ENCODE measurements around the gene KIF26B. TPM values are rescaled to one million over a fixed set of nuclear protein-coding genes. Genes with fewer than 3 reads are reported as not detected.

The KIF26B gene
- total and polyA plus RNA-seq, 10 of the 15 experiments (the other 5 are each of a cell fraction or from before 2014, with no cell fraction given): 0.35 to 11.6 (median 2.2) TPM

- no peak overlapping the region for H3K9ac ChIP-seq (ENCODE audit: control insufficient read depth, insufficient read depth, low read length)
- CTCF ChIA-PET: no interaction called here
- FAIRE-seq (no peak), DNase-seq (ENCODE audit: low read depth, low spot score) (no peak), ATAC-seq (no peak)
- no peaks in the 10 kb centered on the region for H3K79me2 ChIP-seq (ENCODE audit: control insufficient read depth, insufficient read depth, low read length)
- no peak overlapping the region for H3K4me3 ChIP-seq
- WGBS (ENCODE audit: insufficient coverage, insufficient replicate concordance, low lambda C conversion rate, missing lambda C conversion rate): 85% methylated on average over 2 of the region's 2 CpGs
- no TSS peak for BruUV-seq (replicated peaks)
- H3K27ac ChIP-seq (ENCODE audit: control insufficient read depth, insufficient read depth): no peak overlapping the region
- POLR2A ChIA-PET: no interaction called here
- in situ Hi-C loops (cut with MboI) (no loop called here), intact Hi-C loops (cut with micrococcal nuclease; ENCODE audit: unreplicated experiment) (no loop called here)
- no peaks in the 10 kb centered on the region for H4K20me1 ChIP-seq (ENCODE audit: control insufficient read depth, insufficient read depth)
- H2AFZ ChIP-seq (ENCODE audit: control insufficient read depth, low read depth, low read length): no peak overlapping the region
- no peaks in the 10 kb centered on the region; a peak in 1 of 4 replicates for H3K27me3 ChIP-seq (replicated peaks in 1 of 2; ENCODE audit: control insufficient read depth in 2 of 2, insufficient read depth in 2 of 2, low read length in 1 of 2)
- no peaks in the 10 kb centered on the region for H3K36me3 ChIP-seq (ENCODE audit: control insufficient read depth in 2 of 2, insufficient read depth in 2 of 2, low read length in 1 of 2)
- no peaks in the 10 kb centered on the region for H3K9me3 ChIP-seq (replicated peaks; ENCODE audit: control insufficient read depth, insufficient read depth, low read length)
- no peaks in the 10 kb centered on the region for H3K4me1 ChIP-seq (ENCODE audit: control insufficient read depth, insufficient read depth, low read length)
- H3K4me2 ChIP-seq (ENCODE audit: control insufficient read depth, insufficient read depth): no peak overlapping the region
- RAD21 ChIA-PET (ENCODE audit: unreplicated experiment): no interaction called here
- TF ChIP-seq MXI1 (IDR thresholded peaks at IDR 0.05; ENCODE audit: low read depth, low read length): no peak
- no peak for TF ChIP-seq HCFC1 (IDR thresholded peaks at IDR 0.05; ENCODE audit: low read length)
- no peak for TF ChIP-seq BCL11A (IDR thresholded peaks at IDR 0.05; ENCODE audit: low read depth, low read length)
- TF ChIP-seq ATF3 (IDR thresholded peaks at IDR 0.05; ENCODE audit: borderline replicate concordance, extremely low read depth, low read depth, low read length): no peak
- TF ChIP-seq POLR2AphosphoS2 (IDR thresholded peaks at IDR 0.05; ENCODE audit: low read depth, low read length): no peak
- no peak for TF ChIP-seq BMI1 (IDR thresholded peaks at IDR 0.05; ENCODE audit: borderline replicate concordance)
- no peak for TF ChIP-seq REST (IDR thresholded peaks at IDR 0.05; ENCODE audit: low read depth, low read length)
- TF ChIP-seq POLR2A (IDR thresholded peaks at IDR 0.05; ENCODE audit: low read depth, low read length): no peak
- SMC1A ChIA-PET (ENCODE audit: uncharacterized antibody, unreplicated experiment): no interaction called here
Observed at GRCh38 chr1:245118806-245119205, 36.0 kb upstream of the KIF26B start.
